Prostate gland (tissue), 2 donors: ENCODE measurements around the gene SUSD3. TPM values are rescaled to one million over a fixed set of nuclear protein-coding genes. Genes with fewer than 3 reads are reported as not detected.
"Not testable (repeated sequence)": the region's sequence is repeated elsewhere in the genome, so short reads cannot be mapped to it uniquely, and the experiment has no call there.

Source experiments
- DNase-seq: peaks from one replicate; pipeline ENCODE4 v3.0.0-alpha.2; 2019; ENCODE audit warnings: low spot score
- H3K27ac ChIP-seq, 2 donors: fragments of 200-600 bp; sonication (generic); 2 replicates each; pipeline ENCODE4 v1.5.1; 2017 to 2019
- H3K27me3 ChIP-seq: fragments of 200-600 bp; sonication (generic); replicated peaks from 2 replicates; pipeline ENCODE4 v1.5.1; 2019; ENCODE audit not compliant: insufficient read depth
- H3K36me3 ChIP-seq, 2 donors: fragments of 200-600 bp; sonication (generic); 1 replicate in 1 of 2; 2 replicates in 1 of 2; pipeline versions ENCODE4 v1.5.1 to v1.8.1; 2017 to 2019
- H3K4me1 ChIP-seq: fragments of 200-600 bp; sonication (generic); replicated peaks from 2 replicates; pipeline ENCODE4 v1.5.1; 2019
- H3K4me3 ChIP-seq, 2 donors: fragments of 200-600 bp; sonication (generic); 2 replicates each; pipeline ENCODE4 v1.5.1; 2017 to 2019
- H3K9me3 ChIP-seq: fragments of 200-600 bp; sonication (generic); 2 replicates; pipeline ENCODE4 v1.5.1; 2017
- CTCF ChIP-seq, 4 experiments: fragments of 200-600 bp in 2 of 4; fragments of 450-650 bp in 2 of 4; sonication (generic) in 2 of 4; IDR thresholded peaks; 1 replicate in 3 of 4; 2 replicates in 1 of 4; pipeline ENCODE4 v1.5.1; 2016 to 2019; ENCODE audit warnings: antibody characterized with exemption in 4 of 4, mild to moderate bottlenecking in 2 of 4, moderate library complexity in 2 of 4
- POLR2A ChIP-seq: fragments of 450-650 bp; IDR thresholded peaks from one replicate; pipeline ENCODE4 v1.6.1; 2016; ENCODE audit warnings: antibody characterized with exemption, mild to moderate bottlenecking
- POLR2AphosphoS5 ChIP-seq: sonication (generic); formaldehyde crosslinking; IDR thresholded peaks from one replicate; pipeline ENCODE4 v1.6.1; 2017; ENCODE audit warnings: antibody characterized with exemption
- WGBS: methylation state at CpG from one replicate; pipeline ENCODE4 v1.1.5; 2018; 5-methylcytosine and 5-hydroxymethylcytosine counted together
- intact Hi-C: fragments of 100-400 bp; cut with DNase I; formaldehyde crosslinking; loops from one replicate; pipeline ENCODE4 v1.14.2; 2022
- total RNA-seq, 2 donors: library from RNA; depleted of rRNA; stranded (reverse); fragments of >200 nt; gene quantifications; one replicate each; pipeline ENCODE4 v1.1.0, GENCODE V29; 2016

SUSD3 gene
- total RNA-seq, 2 donors from 2014 or later = 2.2 to 471 TPM

- intact Hi-C loops = no loop called here
Observed at GRCh38 chr9:93115486-93116071, 57.1 kb downstream of the SUSD3 start.

GRCh38 chr9:93116072-93116961, 57.8 kb downstream of the SUSD3 start:
- WGBS = 72% methylated on average over 17 of the region's 17 CpGs

More at GRCh38 chr9:93115486-93116071, 57.1 kb downstream of the SUSD3 start:
- no peaks in the 10 kb centered on the region for H3K9me3 ChIP-seq
- no peaks in the 10 kb centered on the region for H3K4me1 ChIP-seq
- TF ChIP-seq POLR2AphosphoS5 (no peak), CTCF (IDR thresholded peaks at IDR 0.05) (no peak), POLR2A (no peak)
- 41% methylated on average over 2 of the region's 3 CpGs for WGBS
- no peaks in the 10 kb centered on the region for H3K27me3 ChIP-seq
- H3K27ac ChIP-seq = no peak overlapping the region
- H3K36me3 ChIP-seq = no peaks in the 10 kb centered on the region
- no peak for DNase-seq
- H3K4me3 ChIP-seq = no peak overlapping the region

GRCh38 chr9:93117521-93117920, 59.0 kb downstream of the SUSD3 start:
- H3K27ac ChIP-seq, intact Hi-C loops, H3K36me3 ChIP-seq, H3K4me3 ChIP-seq, H3K27me3 ChIP-seq, H3K9me3 ChIP-seq, DNase-seq, H3K4me1 ChIP-seq: not testable (repeated sequence)
- WGBS = 90% methylated on average over 9 of the region's 9 CpGs

More at GRCh38 chr9:93116072-93116961, 57.8 kb downstream of the SUSD3 start:
- Histone ChIP-seq H3K9me3 (no peaks in the 10 kb centered on the region), H3K27me3 (no peaks in the 10 kb centered on the region), H3K36me3 (no peaks in the 10 kb centered on the region), H3K27ac (no peak overlapping the region), H3K4me1 (no peaks in the 10 kb centered on the region), H3K4me3 (no peak overlapping the region)
- no peak for DNase-seq
- intact Hi-C loops = no loop called here
- TF ChIP-seq POLR2A (no peak), CTCF (IDR thresholded peaks at IDR 0.05) (no peak), POLR2AphosphoS5 (no peak)

GRCh38 chr9:93117924-93118862, 59.7 kb downstream of the SUSD3 start:
- H3K4me3 ChIP-seq = no peak overlapping the region
- H3K27me3 ChIP-seq = no peaks in the 10 kb centered on the region
- H3K27ac ChIP-seq = no peak overlapping the region
- DNase-seq = no peak
- intact Hi-C loops = no loop called here
- H3K9me3 ChIP-seq = no peaks in the 10 kb centered on the region
- TF ChIP-seq CTCF (IDR thresholded peaks at IDR 0.05) (no peak), POLR2A (no peak), POLR2AphosphoS5 (no peak)
- no peaks in the 10 kb centered on the region for H3K36me3 ChIP-seq
- WGBS = 91% methylated on average over 12 of the region's 12 CpGs
- H3K4me1 ChIP-seq = no peaks in the 10 kb centered on the region
